ENCODE data around the gene CBFB.
"Not testable (repeated sequence)": the region's sequence is repeated elsewhere in the genome, so short reads cannot be mapped to it uniquely, and the experiment has no call there.

Gene CBFB

GRCh38 chr16:67039260-67040020 is 10.5 kb downstream of the CBFB start:
- in situ Hi-C loops (cut with MboI; ENCODE audit: low sequenced_read_pairs) = no loop called here

GRCh38 chr16:67040166-67040565 is 11.2 kb downstream of the CBFB start:
- in situ Hi-C loops (cut with MboI; ENCODE audit: low sequenced_read_pairs) = no loop called here

- in situ Hi-C loops (cut with MboI; ENCODE audit: low sequenced_read_pairs) = no loop called here
Observed at GRCh38 chr16:67040906-67041305, 12.0 kb downstream of the CBFB start.

GRCh38 chr16:67041520-67041919 is 12.6 kb downstream of the CBFB start:
- in situ Hi-C loops (cut with MboI; ENCODE audit: low sequenced_read_pairs) = not testable (repeated sequence)

GRCh38 chr16:67043420-67043819 is 14.5 kb downstream of the CBFB start:
- in situ Hi-C loops (cut with MboI; ENCODE audit: low sequenced_read_pairs) = no loop called here

GRCh38 chr16:67050796-67051195 is 21.8 kb downstream of the CBFB start:
- in situ Hi-C loops (cut with MboI; ENCODE audit: low sequenced_read_pairs) = no loop called here

GRCh38 chr16:67052399-67052798 is 23.4 kb downstream of the CBFB start:
- in situ Hi-C loops (cut with MboI; ENCODE audit: low sequenced_read_pairs) = no loop called here

- in situ Hi-C loops (cut with MboI; ENCODE audit: low sequenced_read_pairs) = no loop called here
Observed at GRCh38 chr16:67053767-67054334, 24.9 kb downstream of the CBFB start.

- in situ Hi-C loops (cut with MboI; ENCODE audit: low sequenced_read_pairs) = no loop called here
Observed at GRCh38 chr16:67054901-67055300, 26.0 kb downstream of the CBFB start.

GRCh38 chr16:67055712-67056487 is 27.0 kb downstream of the CBFB start:
- in situ Hi-C loops (cut with MboI; ENCODE audit: low sequenced_read_pairs) = no loop called here

GRCh38 chr16:67063008-67063407 is 34.1 kb downstream of the CBFB start:
- in situ Hi-C loops (cut with MboI; ENCODE audit: low sequenced_read_pairs) = no loop called here

- in situ Hi-C loops (cut with MboI; ENCODE audit: low sequenced_read_pairs) = no loop called here
Observed at GRCh38 chr16:67068212-67068753, 39.3 kb downstream of the CBFB start.

GRCh38 chr16:67071476-67072048 is 42.6 kb downstream of the CBFB start:
- in situ Hi-C loops (cut with MboI; ENCODE audit: low sequenced_read_pairs) = no loop called here

- in situ Hi-C loops (cut with MboI; ENCODE audit: low sequenced_read_pairs) = no loop called here
Observed at GRCh38 chr16:67075331-67075730, 46.4 kb downstream of the CBFB start.

- in situ Hi-C loops (cut with MboI; ENCODE audit: low sequenced_read_pairs) = no loop called here
Observed at GRCh38 chr16:67077871-67078270, 48.9 kb downstream of the CBFB start.

GRCh38 chr16:67082100-67082499 is 53.2 kb downstream of the CBFB start:
- in situ Hi-C loops (cut with MboI; ENCODE audit: low sequenced_read_pairs) = no loop called here

- in situ Hi-C loops (cut with MboI; ENCODE audit: low sequenced_read_pairs) = no loop called here
Observed at GRCh38 chr16:67082891-67083290, 53.9 kb downstream of the CBFB start.

GRCh38 chr16:67084345-67085028 is 55.5 kb downstream of the CBFB start:
- in situ Hi-C loops (cut with MboI; ENCODE audit: low sequenced_read_pairs) = no loop called here

GRCh38 chr16:67086822-67087221 is 57.9 kb downstream of the CBFB start:
- in situ Hi-C loops (cut with MboI; ENCODE audit: low sequenced_read_pairs) = no loop called here

- in situ Hi-C loops (cut with MboI; ENCODE audit: low sequenced_read_pairs) = no loop called here
Observed at GRCh38 chr16:67087291-67087690, 58.3 kb downstream of the CBFB start.

- in situ Hi-C loops (cut with MboI; ENCODE audit: low sequenced_read_pairs) = no loop called here
Observed at GRCh38 chr16:67087803-67088202, 58.9 kb downstream of the CBFB start.

Data from HL-60/S4 treated with retinoic acid at 250 ng/mL for 4 days and 3 days (cell line).